Right cardiac atrium (tissue), 5 donors: Measurements from ENCODE around the gene CARD6. TPM values are rescaled to one million over a fixed set of nuclear protein-coding genes. Genes with fewer than 3 reads are reported as not detected.
"Not testable (repeated sequence)": the region's sequence is repeated elsewhere in the genome, so short reads cannot be mapped to it uniquely, and the experiment has no call there.

Experiments
- ATAC-seq, 2 donors: fragments of 200-7000 bp; cut with Tn5 transposase; one replicate each; pipeline versions ENCODE4 v1.8.0 to v1.9.1; 2020; ENCODE audit warnings: moderate library complexity in 2 of 2, mild to moderate bottlenecking in 1 of 2
- DNase-seq, 3 donors: peaks; one replicate each; pipeline ENCODE4 v3.0.0-alpha.2; 2020
- H3K27ac ChIP-seq: one replicate; pipeline ENCODE4 v1.5.1; 2013; ENCODE audit warnings: mild to moderate bottlenecking, low read length, control low read depth, moderate library complexity
- H3K27me3 ChIP-seq: one replicate; pipeline ENCODE4 v1.6.1; 2013; ENCODE audit not compliant: control insufficient read depth, insufficient read depth
- H3K4me1 ChIP-seq: one replicate; pipeline ENCODE4 v1.6.1; 2013; ENCODE audit warnings: low read length; ENCODE audit not compliant: control insufficient read depth, insufficient read depth
- H3K4me3 ChIP-seq: one replicate; pipeline ENCODE4 v1.5.1; 2013; ENCODE audit warnings: low read length, control low read depth
- H3K9me3 ChIP-seq: one replicate; pipeline ENCODE4 v1.6.1; 2013; ENCODE audit warnings: low read length; ENCODE audit not compliant: control insufficient read depth
- whole genome bisulfite sequencing: extraction: QIAGEN DNeasy Blood & Tissue Kit; methylation state at CpG from one replicate; pipeline ENCODE4 v1.1.7; 2013; 5-methylcytosine and 5-hydroxymethylcytosine counted together
- intact Hi-C, 4 donors: fragments of 100-400 bp; cut with DNase I; formaldehyde crosslinking; loops; one replicate each; pipeline versions ENCODE4 v1.11.0 to v1.14.0; 2022 to 2023
- polyA plus RNA-seq: library from polyadenylated mRNA; stranded (reverse); fragments of 200-250 nt; gene quantifications from one replicate; pipeline ENCODE4 v1.2.3, GENCODE V29; 2013
- total RNA-seq, 4 donors: library from RNA; stranded (reverse); fragmentation: NEBNext Ultra II Directional; extraction: Animal tissue kit (Norgen Biotek cat#: 25700); gene quantifications; one replicate each; pipeline ENCODE4 v1.2.1, GENCODE V29; 2021
- donor health status: healthy with polysubstance abuse.
- donor health status: DM: no; HTN: yes; CAD: no.
- donor health status: DM: no; HTN: no; CAD: no.
- donor health status: DM: no; HTN: yes; CAD: no; lungs with severe emphysema.
- donor health status: DM: yes; HTN: yes; CAD: no.

The CARD6 gene
- total and polyA plus RNA-seq, 5 donors: 3.8 to 9.6 (median 7.9) TPM

DNA sequence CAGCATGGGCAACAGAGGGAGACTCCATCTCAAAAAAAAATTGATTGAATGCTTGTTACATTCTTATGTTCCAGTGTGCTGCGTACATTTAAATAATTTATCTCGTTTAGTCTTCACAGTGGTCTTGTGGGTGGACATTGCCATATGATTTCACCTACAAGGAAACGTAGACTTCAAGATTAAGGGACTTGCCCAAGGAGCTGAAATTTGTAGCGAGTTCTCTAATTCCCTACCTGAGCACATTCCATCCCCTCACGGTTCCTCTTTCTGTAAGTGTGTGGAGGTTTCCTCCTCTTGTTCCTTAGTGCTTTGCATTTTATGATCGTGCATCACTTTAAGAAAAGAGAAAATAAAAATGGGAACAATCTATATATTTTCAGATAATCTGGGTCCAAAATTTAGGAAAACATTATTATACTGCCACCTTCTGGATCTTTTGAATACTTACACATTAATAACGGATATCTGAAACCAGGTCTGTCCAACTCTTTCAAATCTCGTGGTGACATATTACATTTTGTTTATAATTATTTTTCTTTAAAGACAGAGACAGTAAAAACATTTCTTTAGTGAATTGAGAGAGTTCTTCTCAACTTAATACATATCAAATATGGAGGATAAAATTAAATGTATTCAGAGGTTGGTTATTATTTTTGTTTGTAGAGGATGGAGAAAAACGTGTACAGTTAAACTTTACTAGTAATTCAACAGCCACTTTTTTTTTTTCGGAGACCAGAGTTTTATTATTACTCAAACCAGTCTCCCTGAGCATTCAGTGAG lies 38.2 kb downstream of the CARD6 start:
- DNase-seq: no peak
- no peaks in the 10 kb centered on the region for H3K27me3 ChIP-seq
- H3K9me3 ChIP-seq: no peaks in the 10 kb centered on the region
- no peak overlapping the region for H3K4me3 ChIP-seq
- no peak overlapping the region for H3K27ac ChIP-seq
- ATAC-seq: no peak
- intact Hi-C loops: loop anchor here in 2 of 4 donors (10.0 kb wide), 2 partner anchors 125 to 1305 kb away; partner anchors contain the start of gene TTC33 (in 1 of the 2)
- H3K4me1 ChIP-seq: no peaks in the 10 kb centered on the region
- WGBS: 31% methylated on average over 10 of the region's 10 CpGs

DNA sequence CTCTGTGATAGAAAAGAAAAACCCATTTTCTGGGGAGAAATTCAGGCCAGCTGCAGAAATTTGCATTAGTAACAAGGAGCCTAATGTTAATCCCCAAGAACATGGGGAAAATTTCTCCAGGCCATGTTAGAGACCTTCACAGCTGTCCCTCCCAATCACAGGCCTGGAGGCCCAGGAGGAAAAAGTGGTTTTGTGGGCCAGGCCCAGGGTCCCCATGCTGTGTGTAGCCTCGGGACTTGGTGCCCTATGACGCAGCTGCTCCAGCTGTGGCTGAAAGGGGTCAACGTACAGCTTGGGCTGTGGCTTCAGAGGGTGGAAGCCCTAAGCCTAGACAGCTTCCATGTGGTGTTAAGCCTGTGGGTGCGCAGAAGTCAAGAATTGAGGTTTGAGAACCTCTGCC lies 41.1 kb downstream of the CARD6 start:
- Histone ChIP-seq H3K27me3 (no peaks in the 10 kb centered on the region), H3K4me3 (no peak overlapping the region), H3K4me1 (no peaks in the 10 kb centered on the region), H3K27ac (no peak overlapping the region), H3K9me3 (no peaks in the 10 kb centered on the region)
- intact Hi-C loops: no loop called here
- WGBS: 88% methylated on average over 4 of the region's 4 CpGs
- ATAC-seq (no peak), DNase-seq (no peak)

DNA sequence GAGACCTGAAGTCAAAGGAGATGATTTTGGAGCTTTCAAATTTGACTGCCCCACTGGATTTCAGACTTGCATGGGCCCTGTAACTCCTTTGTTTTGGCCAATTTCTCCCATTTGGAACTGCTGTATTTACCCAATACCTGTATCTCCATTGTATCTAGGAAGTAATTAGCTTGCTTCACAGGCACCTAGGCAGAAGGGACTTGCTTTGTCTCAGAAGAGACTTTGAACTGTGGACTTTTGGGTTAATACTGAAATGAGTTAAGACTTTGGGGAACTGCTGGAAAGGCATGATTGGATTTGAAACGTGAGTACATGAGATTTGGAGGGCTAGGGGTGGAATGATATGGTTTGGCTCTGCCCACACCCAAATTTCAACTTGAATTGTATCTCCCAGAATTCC lies 41.9 kb downstream of the CARD6 start:
- H3K27me3 ChIP-seq, intact Hi-C loops, H3K9me3 ChIP-seq, DNase-seq, ATAC-seq, H3K27ac ChIP-seq, H3K4me1 ChIP-seq, H3K4me3 ChIP-seq: not testable (repeated sequence)
- WGBS: 35% methylated on average over 1 of the region's 1 CpG

DNA sequence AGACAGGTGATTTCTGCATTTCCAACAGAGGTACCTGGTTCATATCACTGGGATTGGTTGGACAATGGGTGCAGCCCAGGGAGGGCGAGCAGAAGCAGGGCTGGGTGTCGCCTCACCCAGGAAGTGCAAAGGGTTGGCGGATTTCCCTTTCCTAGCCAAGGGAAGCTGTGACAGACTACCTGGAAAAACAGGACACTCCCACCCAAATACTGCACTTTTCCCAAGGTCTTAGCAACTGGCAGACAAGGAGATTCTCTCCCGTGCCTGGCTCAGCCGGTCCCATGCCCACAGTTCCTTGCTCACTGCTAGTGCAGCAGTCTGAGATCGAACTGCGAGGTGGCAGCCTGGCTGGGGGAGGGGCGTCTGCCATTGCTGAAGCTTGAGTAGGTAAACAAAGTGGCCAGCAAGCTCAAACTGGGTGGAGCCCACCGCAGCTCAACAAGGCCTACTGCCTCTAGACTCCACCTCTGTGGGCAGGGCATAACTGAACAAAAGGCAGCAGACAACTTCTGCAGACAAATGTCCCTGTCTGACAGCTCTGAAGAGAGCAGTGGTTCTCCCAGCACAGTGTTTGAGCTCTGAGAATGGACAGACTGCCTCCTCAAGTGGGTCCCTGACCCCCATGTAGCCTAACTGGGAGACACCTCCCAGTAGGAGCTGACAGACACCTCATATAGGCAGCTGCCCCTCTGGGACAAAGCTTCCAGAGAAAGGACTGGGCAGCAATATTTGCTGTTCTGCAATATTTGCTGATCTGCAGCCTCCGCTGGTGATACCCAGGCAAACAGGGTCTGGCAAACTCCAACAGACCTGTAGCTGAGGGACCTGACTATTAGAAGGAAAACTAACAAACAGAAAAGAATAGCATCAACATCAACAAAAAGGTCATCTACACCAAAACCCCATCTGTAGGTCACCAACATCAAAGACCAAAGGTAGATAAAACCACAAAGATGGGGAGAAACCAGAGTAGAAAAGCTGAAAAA lies 54.6 kb downstream of the CARD6 start:
- H3K4me3 ChIP-seq, intact Hi-C loops, H3K9me3 ChIP-seq, H3K27ac ChIP-seq, DNase-seq, H3K27me3 ChIP-seq, ATAC-seq, H3K4me1 ChIP-seq: not testable (repeated sequence)
- 81% methylated on average over 10 of the region's 10 CpGs for WGBS

DNA sequence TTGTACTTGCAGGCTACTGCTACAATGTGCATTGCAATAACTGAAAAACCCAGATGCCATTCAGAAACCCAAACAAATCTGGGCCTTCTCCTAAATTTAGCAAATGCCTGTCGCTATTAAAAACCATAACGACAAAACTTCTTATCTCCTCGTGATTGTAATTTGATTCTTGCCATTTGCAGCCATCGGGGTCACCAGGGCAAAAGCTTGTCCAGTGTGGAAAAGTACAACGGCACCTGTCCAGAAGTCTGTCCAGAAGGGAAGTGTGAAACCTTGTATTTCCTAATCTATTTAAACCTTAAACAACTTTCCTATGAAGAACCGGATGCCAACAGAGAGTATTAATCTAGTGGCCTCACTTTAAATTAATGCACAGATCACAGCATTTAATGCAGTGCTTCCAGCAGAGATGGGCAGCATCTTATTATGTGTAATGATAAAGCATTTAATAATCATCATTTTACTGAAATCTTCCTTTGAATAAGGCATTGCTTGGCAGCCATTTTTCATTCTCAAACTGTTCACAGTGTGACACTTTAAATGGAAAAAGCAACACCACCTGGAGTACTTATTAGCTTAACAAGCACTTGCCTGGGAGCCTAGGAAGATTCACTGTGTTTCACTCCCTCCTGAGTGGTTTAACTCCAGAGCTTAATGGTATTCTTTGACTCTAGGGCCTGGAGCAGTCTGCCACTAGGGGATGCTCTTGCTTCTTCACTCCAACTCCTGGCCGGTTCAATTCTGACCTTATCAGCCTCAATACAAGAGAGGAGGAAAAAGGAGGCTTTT lies 63.2 kb downstream of the CARD6 start:
- peak overlapping the region; percentile 20 for H3K27ac ChIP-seq
- ATAC-seq: peak; percentile 94 to 95
- 30% methylated on average over 7 of the region's 7 CpGs for WGBS
- intact Hi-C loops: loop anchor here (10.0 kb wide), 7 partner anchors 210 to 930 kb away; partner anchors contain the start of gene PLCXD3 (in 1 of the 4)
- no peaks in the 10 kb centered on the region for H3K9me3 ChIP-seq
- no peaks in the 10 kb centered on the region for H3K27me3 ChIP-seq
- no peaks in the 10 kb centered on the region for H3K4me1 ChIP-seq
- DNase-seq: peak; percentile 62 to 79 (median 66)
- H3K4me3 ChIP-seq: no peak overlapping the region

DNA sequence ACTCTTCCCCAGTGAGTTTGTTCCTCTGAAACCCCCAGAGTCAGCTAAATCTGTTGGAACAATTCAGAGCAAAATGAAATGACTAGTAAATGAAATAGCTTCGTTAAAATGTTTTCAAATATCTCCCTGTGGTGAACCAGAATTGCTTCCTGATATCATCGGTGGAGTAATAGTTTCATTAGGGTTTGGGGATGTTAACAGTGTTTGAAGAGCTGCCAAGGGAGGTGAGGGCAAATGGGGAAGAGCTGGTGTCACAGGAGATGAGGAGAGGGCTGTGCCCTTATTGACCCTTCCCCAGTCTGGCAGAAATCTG lies 63.8 kb downstream of the CARD6 start:
- Histone ChIP-seq H3K27ac (peak overlapping the region; percentile 82), H3K4me3 (no peak overlapping the region), H3K9me3 (no peaks in the 10 kb centered on the region), H3K4me1 (no peaks in the 10 kb centered on the region), H3K27me3 (no peaks in the 10 kb centered on the region)
- no peak for ATAC-seq
- WGBS: 15% methylated on average over 2 of the region's 2 CpGs
- DNase-seq: no peak
- intact Hi-C loops: loop anchor here (10.0 kb wide), 7 partner anchors 210 to 930 kb away; partner anchors contain the start of gene PLCXD3 (in 1 of the 4)

DNA sequence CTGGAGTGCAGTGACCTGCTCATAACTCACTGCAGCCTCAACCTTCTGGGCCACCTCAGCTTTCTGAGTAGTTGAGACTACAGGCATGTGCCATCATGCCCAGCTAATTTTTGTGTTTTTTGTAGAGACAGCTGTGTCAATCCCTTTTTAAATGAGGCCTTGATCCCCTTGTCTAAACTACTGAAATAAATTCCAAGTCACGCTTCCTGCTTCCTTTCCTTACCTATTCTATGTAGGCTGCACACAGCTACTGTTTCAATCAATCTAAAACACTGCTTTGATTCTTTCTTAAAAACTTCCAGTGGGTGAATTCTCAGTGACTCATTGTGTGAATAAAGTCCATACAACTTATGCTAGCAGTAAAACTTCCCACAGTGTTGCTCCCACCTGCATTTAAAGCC lies 65.2 kb downstream of the CARD6 start:
- Histone ChIP-seq H3K4me3 (no peak overlapping the region), H3K27me3 (no peaks in the 10 kb centered on the region), H3K9me3 (no peaks in the 10 kb centered on the region), H3K27ac (no peak overlapping the region), H3K4me1 (no peaks in the 10 kb centered on the region)
- 94% methylated on average over 1 of the region's 1 CpG for WGBS
- DNase-seq (no peak), ATAC-seq (no peak)
- intact Hi-C loops: loop anchor here (10.0 kb wide), 7 partner anchors 208 to 928 kb away; partner anchors contain the start of gene PLCXD3 (in 1 of the 4)

DNA sequence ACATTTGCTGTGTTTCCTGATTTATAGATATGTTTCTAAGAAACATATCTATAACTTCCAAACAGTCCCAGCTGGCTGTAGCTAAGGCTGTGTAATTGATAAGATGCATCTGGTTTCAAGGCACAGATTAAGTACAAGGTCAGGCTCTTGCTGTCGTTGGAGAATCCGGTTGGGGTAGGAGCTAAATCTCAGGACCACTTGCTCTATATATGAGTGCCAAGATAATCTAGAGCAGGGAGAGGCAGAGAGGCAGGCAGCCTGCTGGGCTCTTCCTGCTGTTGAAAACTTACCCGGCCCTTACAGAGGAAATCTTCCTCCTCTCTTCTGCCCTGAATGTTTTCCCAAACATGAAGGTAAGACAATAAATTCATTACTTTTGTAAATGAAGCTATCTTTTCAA lies 68.1 kb downstream of the CARD6 start, which contains the start of gene C7:
Gene C7, plus strand, starts transcription at position 234 of the 400 bp plus-strand sequence. Its CDS starts 114 bp downstream, at position 348.
- WGBS: 9% methylated on average over 3 of the region's 3 CpGs
- Histone ChIP-seq H3K9me3 (no peaks in the 10 kb centered on the region), H3K4me1 (no peaks in the 10 kb centered on the region), H3K27ac (peak within 1 kb of the TSS; percentile 86), H3K4me3 (peak within 1 kb of the TSS; percentile 83), H3K27me3 (no peaks in the 10 kb centered on the region)
- ATAC-seq: peak; percentile 79 to 87
- peak in 2 of 3 donors; percentile 24 to 75 for DNase-seq
- intact Hi-C loops: loop anchor here (10.0 kb wide), 7 partner anchors 206 to 926 kb away; partner anchors contain the start of gene PLCXD3 (in 1 of the 4)

DNA sequence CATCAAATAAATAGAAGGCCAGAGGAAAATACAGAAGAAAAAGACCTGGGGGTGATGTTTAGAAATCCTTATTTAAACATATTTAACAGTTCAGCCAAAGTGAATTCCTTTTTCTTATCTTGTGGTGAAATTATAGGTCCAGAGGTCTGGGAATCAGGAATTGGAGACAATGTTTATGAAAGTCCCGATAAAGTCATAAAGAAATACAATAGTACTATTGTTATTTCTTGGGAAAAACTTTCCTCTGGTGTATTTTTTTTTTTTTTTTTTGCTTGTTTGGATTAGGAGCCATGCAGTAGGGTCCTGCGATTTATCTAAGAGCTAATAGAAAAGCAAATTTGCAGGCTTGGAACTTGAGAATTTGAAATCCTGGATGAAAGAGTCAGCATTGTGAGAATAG lies 68.6 kb downstream of the CARD6 start:
- whole genome bisulfite sequencing: 34% methylated on average over 2 of the region's 2 CpGs
- Histone ChIP-seq H3K4me3 (peak overlapping the region; percentile 83), H3K27me3 (no peaks in the 10 kb centered on the region), H3K27ac (no peak overlapping the region), H3K4me1 (no peaks in the 10 kb centered on the region), H3K9me3 (no peaks in the 10 kb centered on the region)
- DNase-seq (no peak), ATAC-seq (no peak)
- intact Hi-C loops: loop anchor here (10.0 kb wide), 7 partner anchors 205 to 925 kb away; partner anchors contain the start of gene PLCXD3 (in 1 of the 4)
